Activated naive CD8-positive, alpha-beta T cell treated with anti-CD3 and anti-CD28 coated beads, Interleukin-2, amount 50 U/mL, for 16 hours (primary cell): ENCODE measurements around the gene TOP3B.

Experiments used
- DNase-seq: peaks from one replicate; pipeline ENCODE4 v3.0.0-alpha.2; 2020; ENCODE audit warnings: low read depth, low spot score

The TOP3B gene

DNA sequence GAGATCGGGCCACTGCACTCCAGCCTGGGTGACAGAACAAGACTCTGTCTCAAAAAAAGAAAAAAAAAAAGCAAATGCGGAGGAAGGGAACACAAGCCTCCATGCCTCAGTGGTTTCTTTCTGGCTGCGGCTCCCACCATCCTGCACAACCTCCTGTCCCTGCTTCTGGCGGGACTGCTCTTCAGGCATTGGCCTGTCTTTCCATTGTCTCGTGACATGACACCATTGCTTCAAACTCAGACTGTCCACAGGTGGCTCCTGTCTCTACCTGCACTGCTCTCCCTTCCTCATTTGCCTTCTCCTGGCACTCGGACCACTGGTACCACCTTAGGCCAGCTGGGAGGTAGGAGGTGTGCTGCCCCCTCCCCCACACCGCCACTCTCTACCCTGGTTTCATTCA lies 19.3 kb downstream of the TOP3B start:
- no peak for DNase-seq

DNA sequence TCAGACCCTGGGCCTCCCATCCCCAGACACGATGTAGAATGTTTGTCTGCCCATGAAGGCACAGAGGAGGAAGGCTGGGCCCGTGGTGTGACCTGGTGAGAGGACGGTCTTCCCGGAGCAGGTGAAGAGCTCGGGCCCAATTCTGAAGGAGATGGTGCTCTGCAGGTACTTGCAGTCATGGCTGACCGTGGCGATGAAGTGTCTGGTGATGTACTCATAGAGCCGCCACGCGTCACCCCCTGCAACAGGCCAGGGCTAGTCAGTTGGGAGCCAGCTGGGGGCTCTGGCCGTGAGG lies 20.0 kb downstream of the TOP3B start:
- no peak for DNase-seq

DNA sequence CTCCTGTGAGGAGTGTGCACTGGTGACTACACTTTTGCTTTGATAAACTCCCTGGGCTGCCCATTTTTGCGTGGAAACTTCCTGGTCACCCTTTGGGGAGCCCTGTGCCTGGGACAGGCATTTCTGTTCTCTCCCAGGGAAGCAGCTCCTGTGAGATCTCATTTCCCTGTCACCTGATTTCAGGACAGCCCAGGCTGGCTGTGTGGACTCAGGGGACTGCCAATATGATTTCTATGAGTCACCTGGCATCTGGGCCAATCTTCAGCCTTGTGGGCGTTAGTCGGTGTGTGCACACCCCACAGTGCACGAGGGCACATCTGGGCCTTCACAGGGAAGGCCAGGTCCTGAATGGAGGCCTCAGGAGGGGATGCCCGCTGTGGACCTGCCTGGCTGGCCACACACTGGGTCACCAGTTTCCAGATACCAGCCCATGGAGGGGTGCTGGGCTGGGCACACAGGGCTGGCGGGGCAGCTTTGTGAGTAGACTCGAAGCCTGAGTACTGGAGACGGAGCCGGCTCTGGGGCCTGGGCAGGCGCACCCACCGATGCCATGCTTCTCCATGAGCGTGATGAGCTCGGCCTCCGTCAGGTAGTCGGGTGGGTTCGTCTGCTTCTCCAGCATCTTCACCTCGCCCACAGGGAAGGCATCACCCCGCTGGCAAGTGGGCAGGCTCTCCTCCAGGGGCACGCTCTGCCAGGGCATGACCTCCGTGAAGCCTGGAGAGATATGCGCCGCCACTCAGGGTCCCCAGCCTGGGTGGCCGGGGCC lies 20.5 kb downstream of the TOP3B start:
- no peak for DNase-seq

DNA sequence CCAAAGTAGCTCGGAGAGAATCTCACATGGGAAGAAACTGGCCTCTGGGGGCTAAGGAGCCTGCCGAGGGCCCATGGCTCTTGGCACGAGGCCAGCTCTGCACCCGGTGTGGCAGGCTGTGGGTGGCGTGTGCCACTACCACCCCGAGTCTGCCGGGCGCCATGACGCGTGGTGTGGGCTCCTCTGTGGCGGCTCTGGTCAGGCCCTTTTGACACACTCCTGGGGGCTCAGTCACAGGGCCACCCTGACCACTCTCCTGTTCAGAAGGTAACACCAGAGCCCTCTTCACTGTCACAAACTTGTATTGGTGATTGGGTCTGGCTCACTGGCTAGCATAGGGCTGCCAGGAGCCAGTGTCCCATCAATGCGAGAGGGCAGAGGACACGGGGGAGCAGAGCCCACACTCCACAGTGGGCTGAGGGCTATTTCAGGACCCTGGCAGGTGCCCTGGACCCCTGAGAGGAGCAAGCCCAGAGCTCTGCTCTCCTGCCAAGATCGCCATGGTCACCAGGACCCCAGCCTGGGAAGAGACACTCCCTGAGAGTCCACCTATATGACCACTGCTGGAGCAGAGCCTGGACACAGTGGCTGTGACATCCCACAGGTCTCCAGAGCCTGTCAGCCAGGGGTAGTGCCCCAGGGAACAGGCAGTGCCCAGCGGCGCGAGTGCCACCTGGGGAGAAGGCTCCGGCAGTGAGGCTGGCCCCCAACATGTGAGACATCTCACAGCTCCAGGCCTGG lies 21.3 kb downstream of the TOP3B start:
- DNase-seq = no peak

DNA sequence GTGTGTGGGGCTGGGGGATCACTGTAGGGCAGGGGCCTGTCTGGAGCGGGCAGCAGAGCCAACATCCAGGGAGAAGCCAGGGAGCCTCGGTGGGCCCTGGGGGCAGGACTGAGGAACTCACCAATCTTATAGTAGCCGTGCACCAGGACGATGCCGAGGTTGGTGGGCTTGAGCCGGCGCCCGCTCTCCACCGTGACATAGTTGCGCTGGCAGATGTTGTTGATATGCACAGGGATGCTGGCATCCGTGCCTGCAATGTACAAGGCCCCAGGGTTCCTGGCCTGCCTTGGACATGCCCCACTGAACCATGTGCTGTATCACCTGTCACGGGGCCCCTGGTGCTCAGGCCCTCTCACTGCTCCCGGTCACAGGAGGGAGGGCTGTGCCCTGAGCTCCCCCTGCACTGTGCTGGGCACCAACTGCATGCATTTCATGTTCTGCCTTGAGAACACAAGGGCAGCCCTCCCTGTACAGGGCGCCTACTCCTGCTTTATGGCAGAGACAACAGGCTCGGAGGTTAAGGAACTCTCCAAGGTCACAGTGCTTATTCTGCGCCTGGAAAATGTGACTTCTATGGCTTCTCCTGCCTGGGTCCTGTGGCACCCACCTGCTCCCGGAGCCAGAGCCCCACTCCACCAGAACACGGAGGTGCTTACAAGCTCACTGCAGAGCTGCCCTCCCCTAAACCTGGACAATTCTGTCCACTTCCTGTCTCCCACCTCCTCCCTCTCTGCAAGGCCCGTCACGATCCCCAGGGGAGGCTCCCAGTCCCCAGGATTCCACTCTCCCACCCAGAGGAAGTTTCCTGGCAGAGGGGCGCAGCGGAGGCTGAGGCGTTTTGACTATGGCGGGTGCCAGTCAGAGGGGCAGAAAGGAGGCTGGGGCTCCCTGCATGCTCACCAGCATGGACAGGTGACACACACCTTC lies 22.1 kb downstream of the TOP3B start:
- no peak for DNase-seq

DNA sequence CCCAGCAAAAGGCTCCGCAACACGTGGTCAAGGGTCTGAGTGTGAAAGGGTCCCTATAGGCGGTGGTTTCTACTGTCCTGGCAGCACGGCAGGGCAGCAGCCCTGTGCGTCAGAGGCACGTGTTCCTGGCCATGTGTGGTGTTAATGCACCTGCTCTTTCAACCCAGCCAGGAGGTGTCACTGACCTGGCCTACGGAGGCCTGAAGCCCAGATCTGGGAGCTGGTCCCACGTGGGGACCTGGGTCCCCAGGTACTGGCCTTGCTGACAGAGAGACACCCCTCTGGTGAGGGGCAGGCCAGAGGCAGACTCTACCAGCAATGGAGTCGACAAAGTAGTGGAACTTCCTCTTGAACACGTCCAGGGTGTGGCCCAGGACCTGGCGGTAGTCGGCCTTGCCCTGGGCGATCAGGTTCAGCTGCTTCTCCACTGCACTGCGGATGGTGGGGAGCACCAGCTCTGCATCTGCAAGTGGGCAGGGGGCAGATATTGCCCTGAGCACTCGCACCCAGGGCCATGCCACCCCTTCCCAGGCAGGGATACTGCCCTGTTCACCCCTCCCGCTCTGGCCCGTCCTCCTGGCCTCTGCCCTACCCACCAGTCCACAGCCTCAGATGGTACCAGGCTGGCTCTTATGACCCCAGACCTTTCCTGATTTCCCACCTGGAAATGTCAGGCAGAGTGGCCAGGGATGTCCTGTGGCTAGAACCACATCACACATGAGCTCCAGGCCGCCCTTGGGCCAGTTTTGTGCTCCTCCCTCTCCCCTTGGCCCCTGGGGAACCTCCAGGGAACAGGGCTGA lies 23.1 kb downstream of the TOP3B start:
- DNase-seq = no peak

DNA sequence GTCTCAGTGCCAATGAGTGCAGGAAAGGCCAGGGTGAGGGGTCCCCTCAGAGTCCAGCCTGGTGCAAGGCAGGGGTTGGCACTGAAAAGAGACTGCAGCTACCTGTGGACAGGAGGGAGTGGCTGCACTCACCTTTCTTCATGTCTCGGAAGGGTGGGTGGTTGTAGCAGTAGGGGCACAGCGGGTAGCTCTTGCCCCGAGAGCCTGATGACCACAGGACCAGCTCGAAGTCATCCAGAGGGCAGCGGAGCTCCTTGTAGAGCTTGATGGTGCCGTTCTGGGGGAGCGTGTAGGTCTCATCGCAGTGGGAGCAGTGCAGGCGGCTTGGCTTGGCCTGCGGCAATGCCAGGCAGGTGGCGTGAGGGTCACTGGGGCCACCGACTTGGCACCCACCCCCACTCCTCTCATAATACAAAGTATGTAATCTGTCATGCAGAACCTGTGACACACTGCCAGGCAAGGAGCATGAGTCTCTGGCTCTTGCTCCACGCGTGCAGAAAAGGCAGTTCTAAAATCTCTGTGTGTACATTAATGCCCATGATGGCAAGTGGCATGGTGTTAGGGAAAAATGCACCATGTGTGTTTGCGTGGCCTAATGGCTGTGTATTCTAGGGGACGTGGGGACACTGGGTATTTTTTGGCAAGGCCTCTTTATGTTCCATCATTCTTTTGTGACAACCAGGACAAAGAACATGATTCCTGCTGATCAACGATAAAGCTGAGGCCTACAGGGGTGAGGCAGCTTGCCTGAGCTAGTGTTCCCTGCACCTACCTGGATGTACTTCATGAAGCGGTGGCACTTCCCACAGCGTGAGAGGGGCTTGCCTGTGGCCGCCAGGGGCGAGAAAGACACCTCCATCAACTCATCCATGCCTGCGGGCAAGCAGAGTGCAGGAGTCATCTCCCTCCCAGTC lies 24.0 kb downstream of the TOP3B start:
- no peak for DNase-seq

DNA sequence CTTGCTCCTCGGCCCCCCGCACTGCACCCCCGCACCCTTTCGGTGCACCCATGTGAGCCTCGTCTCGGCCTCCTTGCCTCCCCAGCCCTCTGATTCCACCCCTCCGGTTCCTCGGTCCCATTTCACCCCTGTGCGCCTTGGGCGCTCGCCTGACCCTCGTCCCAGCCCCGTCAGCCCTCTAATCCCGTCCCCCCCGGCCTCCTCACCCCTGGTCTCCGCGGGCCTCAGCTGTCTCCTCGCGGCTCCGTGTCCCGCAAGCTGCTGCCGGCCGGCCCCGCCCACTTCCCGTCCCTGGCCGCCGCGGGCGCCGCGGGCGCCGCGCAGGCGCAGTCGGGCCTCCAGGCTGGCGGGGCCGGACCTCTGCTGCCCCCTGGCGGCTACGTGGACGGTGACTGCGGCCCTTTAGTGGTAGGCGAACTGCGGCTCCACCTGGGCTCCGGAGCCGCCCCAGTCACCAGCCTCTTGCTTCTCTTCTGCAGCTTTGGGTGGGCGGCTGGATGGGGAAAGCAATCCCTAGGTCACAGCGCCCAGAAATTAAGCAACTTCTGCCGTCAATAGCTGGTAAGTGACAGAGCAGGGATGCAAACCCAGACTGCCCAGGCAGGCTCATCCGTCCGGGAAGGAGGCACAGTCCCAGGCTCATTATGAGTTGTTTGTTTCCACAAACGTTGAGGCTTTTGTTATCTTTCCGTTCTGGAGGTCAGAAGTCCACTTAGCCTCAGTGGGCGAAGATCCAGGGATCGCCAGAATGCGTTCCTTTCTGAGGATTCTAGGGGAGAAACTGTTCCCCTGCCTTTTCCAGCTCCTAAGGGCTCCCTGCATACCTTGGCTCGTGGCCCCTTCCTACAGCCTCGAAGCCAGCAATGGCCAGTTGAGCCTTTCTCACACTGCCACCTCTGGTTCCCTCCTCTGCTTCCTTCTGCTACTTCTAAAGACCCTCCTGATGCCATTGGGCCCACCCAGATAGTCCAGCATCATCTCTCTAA lies 29.7 kb downstream of the TOP3B start, which contains the start of gene PPM1F:
Gene PPM1F, minus strand, starts transcription at position 263 of the 986 bp plus-strand sequence. CDS start 6,800 bp downstream, outside the sequence.
- peak; percentile 79 for DNase-seq

DNA sequence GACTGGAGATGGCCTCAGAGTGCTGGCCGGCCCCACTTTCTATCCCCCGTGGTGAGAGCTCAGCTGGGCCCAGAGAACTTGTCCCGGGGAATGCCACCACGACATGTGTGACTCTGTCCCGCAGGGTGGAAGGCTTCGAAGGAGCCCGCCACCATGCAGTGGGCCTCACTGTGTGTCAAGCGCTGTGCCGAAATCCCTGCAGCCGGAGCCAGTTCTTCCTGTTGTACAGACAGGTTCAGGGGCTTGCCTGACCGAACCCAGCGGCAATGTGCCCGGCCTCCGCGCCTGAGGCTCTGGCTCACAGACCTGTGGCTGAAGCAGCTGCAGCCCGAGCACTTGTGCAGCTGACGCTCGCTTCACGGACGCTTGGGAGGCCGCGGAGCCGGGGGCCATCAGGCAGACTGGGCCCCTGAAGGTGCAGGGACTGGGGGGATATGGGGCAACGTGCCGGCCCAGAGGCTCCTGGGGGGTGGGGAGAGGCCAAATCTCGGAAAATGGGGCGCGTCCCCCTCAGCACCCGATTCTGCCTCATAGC lies 30.6 kb downstream of the TOP3B start:
- no peak for DNase-seq

DNA sequence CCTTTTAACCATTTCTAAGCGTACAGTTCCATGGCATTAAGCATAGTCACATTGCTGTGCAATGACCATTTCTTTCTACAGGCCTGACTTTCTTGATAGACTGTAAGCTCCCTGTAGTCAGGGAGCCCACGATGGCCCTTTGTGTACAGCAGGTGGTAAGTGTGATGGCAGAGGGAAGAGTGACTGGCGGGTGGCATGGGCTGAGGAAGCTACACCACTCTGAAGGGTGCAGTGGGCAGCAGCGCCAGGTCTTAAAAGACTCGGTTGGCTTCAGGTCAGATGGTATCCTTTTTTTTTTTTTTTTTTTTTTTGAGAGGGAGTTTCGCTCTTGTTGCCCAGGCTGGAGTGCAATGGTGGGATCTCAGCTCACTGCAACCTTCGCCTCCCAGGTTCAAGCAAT lies 31.5 kb downstream of the TOP3B start:
- no peak for DNase-seq

DNA sequence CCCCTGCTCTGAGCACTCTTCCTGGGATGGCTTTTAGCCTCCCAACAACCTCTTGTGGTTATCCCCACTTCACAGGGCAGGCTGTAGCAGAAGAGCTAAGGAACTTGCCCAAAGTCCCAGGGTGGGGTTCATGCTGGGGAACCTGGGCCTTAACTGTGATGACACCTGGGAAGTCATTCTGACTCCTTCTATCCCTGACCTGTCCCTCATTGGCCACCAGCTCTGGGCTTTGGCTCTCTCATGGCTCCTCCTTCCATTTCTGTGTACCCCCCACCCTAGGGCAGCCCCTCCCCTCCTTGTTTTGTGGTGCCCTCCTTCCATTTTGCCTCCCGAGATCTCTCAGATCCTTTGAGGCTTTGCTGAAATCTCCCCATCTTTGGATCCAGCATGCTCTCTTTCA lies 32.6 kb downstream of the TOP3B start:
- DNase-seq = no peak

DNA sequence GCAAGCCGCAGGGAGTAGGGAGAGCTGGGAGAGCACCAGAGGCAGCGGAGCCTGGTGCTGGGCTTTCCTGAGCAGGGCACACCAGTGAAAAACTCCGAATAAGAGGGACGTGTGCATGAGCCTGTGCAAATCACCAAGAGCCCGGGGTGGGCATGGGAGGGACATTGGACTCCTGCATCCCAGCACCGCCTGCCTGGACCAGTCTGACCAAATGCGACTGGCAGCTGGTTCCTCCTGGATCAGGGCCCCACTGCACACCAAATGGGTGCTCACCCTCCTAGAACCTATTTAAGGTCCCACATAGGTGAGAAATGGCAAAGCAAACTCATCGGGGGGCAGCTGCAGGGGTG lies 33.0 kb downstream of the TOP3B start:
- DNase-seq = no peak

DNA sequence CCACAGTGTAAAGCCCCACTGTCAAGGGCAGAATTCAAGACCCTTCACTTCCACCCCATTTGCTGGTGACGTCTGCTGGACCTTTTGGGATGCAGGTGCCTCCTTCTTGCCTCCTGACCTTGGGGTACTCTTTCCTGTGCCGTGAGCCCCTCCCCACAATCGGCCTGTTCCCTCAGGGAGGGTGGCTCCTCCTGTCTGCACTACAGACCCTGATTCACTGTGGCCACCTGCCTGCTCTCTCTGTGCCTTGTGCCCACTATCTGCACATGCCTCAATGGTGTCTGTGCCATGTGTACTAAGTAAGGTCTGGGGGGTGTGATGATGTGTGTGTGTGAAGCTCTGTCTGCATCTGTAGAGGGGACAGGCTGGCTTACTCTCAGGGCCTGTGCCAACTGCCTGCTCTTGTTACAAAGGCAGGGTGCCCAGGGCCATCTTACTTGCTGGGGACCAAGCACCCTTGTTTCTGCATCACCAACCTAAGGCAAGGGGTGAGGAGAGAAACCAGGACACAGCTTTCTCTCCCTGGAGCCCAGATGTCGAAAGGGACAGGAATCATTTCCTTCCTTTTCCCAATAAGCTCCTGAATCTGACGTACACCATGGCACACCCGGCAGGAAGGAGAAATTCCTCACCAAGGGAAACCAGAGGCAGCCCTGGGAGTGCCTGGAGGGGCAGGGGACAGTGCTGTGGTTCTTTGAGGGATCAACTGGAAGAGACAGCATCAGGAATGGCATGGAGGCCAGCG lies 33.6 kb downstream of the TOP3B start:
- no peak for DNase-seq

DNA sequence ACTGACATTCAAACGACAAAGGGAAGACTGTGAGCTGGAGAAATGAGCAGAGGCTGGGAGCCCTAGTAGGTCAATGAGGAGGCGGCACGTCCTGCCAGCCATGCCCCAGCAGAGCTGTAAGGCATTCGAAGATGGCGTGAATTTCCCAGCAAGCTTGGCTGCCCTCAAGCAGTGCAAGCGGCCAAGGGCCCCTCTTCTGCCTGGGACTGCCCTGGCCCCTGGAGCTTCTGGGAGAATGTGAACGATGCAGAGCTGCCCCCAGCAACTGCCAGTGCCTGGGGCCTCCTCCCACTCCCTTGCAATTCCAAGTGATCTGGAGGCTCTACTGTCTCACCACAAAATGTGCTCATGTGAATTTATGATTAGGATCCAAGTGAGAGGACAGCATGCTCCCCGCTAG lies 34.2 kb downstream of the TOP3B start:
- no peak for DNase-seq

DNA sequence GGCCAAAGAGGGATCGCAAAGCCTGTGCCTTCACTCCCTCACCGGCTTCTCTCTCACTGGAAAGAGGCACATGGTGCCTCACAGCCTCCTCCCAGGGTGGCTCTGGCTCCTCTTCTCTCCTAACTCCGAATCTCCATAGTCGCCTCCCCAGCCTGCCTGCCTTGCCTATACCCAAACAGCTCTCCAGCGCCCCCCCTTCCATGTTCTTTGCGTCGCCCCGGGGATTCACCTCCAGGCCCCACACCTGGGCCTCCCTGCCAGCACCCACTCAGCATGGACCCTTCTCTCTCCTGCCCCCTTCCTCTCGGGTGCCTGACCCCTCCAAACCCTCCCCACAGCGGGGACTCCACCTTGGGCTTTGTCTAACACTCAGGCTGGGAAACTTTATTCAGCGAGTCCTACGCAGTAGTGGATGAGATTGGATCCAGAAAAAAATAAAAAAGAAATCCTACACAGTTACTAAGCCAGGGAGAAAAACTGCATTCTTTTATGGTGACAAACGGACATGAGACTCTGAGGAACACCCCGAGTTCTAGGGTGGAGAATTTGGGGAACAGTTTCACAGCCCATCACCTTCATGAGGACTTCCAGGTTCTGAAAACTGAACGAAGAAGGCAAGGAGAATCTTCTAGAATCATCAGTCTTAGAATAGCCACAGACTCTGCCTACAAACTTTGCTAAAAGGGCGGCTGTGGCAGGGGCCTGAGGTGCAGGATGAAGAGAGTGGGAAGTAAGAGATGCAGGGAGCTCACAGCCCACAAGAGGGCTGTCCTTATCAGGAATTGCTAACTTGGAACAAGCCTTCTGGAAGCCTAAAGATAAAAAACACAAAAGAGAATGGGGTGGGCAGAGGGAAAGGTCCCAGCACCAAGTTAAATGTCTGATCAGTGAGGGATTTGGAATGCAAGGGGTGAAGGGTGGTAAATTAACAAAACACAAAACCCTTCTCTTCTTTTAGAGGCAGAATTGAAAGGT lies 35.3 kb downstream of the TOP3B start:
- DNase-seq = no peak

DNA sequence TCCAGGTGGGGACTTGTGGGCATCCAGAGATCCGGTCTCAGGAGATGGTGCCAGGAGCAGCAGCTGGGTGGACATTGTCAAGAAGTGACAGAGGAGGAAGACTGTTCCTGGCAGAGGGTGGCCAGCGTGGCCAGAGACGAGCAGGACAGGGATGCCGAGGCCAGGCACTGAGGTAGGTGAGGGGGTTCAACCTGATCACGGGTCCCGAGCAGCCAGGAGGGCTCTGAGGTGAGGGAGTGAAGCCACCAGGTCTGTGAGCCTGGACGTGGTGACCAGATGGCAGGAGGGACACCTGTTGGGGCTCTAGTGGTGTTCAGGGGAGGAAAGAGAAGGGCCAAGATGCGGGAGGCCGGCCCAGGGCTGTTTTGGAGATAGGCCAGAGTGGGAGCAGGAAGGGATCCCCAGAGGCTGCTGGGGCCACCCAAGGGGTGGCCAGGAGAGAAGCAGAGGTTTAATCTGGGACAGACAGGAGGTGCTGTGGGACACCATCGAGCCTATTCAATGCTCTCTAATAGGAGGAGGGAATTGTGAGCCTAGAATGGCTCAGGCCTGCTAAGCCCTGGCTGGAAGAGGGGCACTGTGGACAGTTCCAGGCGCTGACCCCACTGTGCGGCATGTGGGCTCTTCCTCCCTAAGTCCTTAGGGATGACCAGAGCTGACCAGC lies 36.2 kb downstream of the TOP3B start:
- no peak for DNase-seq
